Activated CD4-positive, alpha-beta T cell treated with anti-CD3 and anti-CD28 coated beads, Interleukin-2, amount 50 U/mL, for 48 hours (primary cell): ENCODE data around the gene TBCD.

Source experiments
- DNase-seq, 2 experiments: peaks; one replicate each; pipeline ENCODE4 v3.0.0-alpha.2; 2020

The TBCD gene

GRCh38 chr17:82889496-82890338 is 137.9 kb downstream of the TBCD start:
- DNase-seq = no peak

DNA sequence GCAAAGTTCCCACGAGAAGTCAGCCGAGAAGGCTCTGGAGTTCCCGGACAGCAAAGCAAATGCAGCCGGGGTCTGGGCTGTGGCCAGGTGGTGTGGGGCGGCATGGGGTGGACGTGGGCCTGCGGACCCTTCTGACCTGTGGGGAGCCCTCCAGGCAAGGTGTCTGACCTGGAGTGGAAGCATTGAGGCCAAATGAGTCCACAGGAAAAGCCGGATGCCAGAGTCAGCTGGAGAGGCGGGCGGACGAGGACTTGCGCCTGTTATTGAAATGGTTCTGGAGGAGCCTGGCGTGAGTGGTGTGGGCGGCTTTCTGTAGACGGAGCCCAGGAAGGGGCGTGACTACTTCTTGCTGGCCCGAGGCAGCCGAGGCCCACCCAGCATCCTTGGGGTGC is 138.5 kb downstream of the TBCD start:
- DNase-seq = no peak

DNA sequence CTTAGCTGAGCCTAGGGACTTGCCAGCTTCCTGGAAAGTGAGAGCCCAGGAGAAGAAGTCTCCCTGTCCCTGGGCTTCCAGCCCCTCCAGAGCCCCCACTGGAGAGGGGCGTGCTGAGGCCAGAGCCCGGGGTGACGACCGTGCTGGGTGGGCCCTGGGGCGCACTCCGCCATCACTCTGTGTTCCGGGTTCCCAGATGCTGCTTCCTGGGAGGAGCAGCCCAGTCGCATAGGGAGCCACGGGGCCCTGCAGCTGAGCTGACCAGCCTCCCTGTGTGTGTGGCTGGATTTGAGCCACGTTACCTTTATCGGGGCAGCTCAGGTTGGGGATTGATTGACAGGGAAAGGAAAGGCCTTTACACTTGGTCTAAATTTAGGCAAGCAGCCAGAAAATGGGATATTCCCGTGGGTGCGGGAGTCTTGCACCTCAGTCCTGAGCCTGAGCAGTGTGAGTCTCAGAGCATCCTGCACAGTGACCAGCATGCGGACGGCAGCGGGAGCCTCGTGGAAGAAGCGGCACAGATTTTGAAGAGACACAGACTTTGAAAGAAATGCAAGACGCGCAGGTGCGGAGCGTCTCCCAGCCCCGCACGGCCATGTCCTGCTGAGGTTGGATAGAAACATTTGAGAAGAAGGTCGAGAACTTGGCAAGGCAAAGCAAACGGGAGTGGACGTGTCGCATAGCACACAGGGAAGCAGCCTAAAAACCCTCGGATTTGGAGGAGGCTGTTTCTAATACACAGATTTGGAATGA is 139.2 kb downstream of the TBCD start:
- no peak for DNase-seq

DNA sequence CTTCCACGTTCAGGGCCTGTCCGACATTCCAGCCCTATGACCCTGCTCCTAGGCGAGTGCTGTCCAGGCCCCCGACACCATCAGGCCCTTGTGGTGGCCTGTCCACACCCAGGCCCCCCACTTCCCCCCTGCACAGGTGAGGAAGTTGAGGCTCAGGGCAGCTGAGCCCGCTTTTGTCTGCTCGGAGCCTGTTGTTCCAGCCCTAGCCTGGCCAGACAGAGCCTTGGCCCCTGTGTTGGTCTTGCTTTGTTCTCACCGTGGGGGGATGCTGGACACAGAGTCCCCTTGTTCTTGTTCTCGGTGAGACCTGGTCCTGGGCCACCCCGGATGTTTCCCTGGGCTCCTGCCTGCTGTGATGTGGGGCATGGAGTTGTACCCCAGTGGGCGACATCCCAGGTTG is 140.0 kb downstream of the TBCD start:
- DNase-seq = no peak

DNA sequence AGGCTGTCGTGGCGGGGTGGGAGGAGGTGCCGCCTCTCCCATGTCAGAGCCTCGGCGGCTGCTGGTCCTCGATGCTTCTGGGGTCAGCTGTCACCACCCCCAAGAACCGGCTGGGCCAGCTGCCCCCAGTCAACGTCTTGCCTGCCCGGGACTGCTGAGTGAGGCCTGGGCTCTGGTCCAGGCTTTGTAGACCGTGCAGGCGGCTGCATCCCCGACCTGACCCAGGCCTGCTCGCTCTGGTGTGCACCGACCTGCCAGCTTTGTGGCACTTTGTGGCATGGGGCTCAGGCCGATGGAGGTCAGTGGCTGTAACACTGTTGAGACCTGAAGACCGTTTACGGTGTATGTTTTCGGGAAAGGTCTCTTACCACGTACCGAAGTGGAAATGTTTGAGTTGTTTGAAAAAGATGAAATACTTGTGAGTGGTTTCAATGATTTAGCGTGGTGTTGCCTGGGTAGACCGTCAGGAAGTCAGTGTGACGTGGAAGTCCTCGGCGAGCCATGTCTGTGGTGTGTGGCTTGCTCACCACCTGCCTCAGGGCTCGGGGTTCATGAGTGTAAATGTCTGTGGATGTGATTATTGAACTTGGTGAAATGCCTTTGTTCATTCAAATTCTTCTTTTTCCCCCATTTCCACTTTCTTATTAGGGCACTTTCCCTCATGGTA is 141.2 kb downstream of the TBCD start:
- DNase-seq = peak; percentile 45 to 52

- no peak for DNase-seq
These were observed 141.9 kb downstream of the TBCD start for GRCh38 chr17:82893779-82894178.

GRCh38 chr17:82894389-82894788 is 142.5 kb downstream of the TBCD start:
- no peak for DNase-seq

DNA sequence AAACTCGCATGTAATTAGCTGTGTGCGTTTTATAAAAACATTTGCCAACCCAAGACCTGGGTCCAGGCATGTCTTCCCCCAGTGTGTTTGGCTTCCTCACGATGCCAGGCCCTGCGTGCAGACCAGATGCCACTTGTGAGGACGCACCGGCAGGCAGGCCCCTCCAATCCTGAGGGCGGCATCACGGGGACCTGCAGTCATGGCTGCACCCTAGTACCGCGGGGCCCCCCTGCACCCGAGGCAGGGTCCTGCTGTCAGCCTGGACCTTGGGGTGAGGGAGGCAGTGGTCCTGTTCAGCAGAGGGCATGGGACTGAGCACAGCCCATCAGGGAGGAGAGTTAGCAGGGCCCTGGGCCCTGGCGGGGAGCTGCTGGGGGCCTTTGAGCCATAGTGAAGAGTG is 143.2 kb downstream of the TBCD start:
- no peak for DNase-seq

DNA sequence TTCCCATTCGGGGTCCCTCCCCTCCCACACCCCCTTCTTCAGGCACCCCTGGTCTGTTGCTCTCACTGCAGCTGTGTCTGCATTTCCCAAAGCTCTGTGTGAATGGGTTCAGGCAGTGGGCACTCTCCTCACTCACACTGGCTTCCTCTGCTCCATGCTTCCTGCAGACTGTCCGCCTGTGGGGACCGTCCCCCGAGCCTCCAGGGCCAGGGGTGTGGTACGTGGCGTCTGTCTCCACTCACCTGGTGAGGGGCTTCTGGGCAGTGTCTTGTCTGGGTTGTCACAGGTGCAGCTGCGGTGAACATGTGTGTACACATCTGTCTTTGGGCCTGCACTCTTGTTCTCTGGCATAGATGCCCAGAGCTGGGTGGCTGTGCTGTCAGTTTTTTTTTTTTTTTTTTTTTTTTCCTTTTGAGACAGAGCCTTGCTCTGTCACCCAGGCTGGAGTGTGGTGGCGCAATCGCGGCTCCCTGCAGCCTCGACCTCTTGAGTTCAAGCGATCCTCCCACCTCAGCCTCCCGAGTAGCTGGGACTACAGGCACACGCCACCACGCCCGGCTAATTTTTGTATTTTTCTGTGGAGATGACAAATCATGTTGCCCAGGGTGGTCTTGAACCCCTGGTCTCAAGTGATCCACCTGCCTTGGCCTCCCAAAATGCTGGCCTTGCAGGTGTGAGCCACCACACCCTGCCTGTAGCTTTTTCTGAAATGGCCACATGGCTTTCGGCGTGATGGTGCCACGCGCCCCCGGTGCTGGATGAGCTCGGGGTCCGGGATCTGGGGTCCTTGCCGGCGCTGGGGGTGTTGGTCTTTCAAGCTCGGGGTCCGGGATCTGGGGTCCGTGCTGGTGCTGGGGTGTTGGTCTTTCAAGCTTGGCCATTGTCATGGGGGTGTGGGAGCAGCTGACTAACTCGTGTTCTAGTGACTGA is 144.5 kb downstream of the TBCD start:
- no peak for DNase-seq

DNA sequence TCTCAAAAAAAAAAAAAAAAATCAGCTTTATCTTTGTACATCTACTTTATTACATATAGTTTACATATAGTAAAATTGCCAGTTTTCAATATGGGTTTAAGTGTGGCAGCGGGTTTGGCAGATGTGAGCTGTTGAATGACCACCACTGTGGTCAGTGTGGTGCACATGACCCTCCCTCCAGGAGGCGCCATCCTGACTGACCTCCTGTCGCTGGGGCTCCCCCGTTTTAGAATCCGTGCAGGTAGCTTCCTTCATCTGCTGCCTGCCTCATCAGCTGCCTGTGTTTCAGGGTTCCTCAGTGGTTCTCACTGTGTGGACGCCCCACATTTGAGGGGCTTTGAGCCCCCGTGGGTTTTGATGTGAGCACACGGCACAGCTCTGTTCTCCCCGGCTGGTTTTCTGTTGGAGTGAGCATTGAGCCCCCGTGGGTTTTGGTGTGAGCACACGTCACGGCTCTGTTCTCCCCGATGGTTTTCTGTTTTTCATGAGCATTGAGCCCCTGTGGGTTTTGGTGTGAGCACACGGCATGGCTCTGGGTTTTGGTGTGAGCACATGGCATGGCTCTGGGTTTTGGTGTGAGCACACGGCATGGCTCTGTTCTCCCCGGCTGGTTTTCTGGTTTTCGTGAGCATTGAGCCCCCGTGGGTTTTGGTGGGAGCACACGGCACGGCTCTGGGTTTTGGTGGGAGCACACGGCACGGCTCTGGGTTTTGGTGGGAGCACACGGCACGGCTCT is 145.8 kb downstream of the TBCD start:
- DNase-seq = no peak

DNA sequence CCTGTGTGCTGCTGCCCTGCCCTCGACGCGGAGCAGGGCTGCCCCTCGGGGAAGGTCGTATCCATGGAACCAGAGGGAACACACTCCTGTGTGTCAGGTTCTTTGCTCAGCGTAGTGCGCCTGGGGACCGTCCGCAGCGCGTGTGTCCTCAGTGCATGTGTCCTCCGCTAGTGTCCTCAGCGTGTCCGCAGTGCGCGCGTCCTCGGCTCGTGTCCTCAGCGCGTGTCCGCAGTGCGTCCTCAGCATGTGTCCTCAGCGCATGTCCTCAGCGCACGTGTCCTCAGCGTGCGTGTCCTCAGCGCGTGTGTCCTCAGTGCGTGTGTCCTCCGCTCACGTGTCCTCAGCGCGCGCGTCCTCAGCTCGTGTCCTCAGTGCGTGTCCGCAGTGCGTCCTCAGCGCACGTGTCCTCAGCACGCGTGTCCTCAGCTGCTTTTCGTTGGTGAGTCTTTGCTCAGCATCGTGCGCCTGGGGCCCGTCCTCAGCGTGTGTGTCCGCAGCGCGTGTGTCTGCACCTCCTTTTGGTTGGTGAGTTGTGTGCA is 147.2 kb downstream of the TBCD start:
- DNase-seq = no peak

DNA sequence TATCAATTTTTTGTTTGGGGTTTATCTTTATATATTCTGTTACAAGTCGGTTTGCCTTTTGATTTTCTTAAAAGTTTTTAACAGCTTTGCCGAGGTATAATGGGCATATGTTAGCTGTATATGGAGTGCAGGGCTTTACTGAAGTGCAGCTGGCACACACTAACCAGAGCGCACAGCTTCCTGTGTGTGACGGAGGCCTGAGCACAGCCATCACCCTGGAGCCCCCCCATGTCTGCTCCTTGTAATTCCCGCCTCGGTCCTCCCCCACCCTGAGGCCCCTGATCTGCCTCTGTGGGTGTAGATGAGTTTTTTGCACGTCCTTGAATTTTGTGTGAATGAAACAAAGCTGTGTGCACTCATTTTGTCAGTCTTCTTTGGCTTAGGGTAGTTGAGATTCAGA is 148.1 kb downstream of the TBCD start:
- DNase-seq = no peak

DNA sequence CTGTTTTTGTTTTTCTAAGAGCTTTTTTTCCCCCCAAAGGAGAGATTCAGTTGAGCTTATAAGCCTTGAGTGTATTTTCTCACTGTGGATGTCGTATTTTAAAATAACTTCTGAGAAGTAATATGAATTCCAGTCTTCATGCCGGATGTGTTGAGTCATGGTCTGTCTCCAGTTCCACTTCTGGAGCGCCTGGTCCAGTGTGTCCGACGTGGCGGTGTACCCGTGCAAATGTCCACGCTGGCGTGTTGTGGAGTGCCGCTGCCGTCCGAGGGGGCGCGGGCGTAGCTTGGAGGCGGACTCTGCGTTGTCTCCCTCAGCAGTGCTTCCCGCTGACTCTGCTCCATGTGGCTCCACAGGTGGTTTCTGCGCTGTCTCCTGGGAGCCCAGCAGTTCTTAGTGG is 148.9 kb downstream of the TBCD start:
- DNase-seq = no peak

GRCh38 chr17:82901356-82901755 is 149.5 kb downstream of the TBCD start:
- DNase-seq = no peak

DNA sequence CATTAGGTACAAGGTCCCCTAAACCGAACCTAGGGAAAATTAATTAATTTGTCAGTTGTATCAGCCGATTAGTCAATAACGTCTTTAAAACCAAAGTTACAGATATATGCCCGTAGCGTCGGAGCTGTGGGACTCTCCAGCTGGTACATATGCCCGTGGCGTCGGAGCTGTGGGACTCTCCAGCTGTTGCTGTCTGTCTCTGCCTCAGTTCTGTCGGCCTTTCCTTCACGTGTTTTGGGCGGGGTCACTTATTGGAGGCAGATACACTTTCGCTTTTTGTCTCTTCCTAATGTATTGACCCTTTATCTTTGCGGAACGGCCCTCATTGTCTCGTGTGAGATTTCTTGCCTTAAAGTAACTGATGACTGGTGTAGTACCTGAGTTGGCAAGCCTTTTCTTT is 150.0 kb downstream of the TBCD start:
- DNase-seq = no peak

- DNase-seq = no peak
These were observed 151.4 kb downstream of the TBCD start for GRCh38 chr17:82902972-82903874.

DNA sequence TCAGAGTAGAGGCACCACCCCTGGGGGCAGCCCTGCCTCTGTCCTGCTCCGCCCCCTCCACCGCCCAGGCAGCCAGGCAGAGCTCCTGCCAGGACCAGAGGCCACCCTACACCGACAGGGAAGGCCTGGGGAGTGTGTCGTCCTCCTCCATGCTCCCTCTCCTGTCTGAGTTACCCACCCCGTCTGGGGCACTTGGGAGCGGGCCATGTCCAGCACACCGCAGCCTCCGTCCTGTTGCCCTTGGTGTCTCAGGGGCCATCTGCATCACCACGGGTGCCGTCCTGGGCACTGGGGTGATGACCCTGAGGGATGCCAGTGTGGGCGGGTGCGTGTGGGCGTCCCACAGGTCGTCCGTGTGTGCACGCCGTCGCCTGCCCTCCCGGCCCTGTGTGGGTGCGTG is 153.3 kb downstream of the TBCD start:
- no peak for DNase-seq

DNA sequence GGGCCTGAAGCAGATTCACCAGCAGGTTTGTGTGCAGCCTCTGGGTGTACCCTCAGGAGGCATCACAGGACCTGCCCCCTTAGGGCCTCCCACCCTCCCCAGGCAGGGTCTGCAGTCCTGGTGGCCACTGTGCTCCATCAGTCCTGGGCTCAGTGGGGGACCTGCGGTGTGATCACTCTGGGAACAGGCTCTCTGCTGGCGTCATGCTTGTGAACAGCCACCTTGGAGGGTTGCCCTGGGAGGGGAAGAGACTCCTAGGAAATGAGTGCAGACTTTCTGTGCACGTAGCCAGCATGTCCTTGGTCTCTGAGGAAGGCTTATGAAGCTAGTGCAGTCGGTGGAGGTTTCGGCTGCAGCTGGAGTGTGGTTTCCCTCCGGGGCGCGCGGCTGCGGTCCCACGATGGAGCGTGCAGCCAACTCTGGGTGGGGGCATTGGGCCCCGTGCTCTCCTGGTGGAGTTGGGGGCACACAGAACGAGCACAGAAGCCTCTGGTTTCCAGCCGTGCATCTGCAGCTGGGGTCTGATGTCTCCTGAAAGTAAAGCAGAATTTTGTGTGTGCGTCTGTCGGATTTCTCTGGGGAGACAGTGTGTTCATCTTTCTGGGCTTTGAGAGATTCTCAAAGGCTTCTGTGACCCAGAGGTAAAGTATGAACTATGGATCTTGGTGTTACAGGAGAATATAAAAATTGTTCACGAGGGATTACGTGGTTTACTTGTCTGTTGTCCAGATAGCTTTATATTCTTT is 156.1 kb downstream of the TBCD start:
- no peak for DNase-seq

- no peak for DNase-seq
These were observed 156.8 kb downstream of the TBCD start for GRCh38 chr17:82908543-82909160.
